Neuron (in vitro differentiated cells): Measurements from ENCODE around the gene FGF22.

Experiments
- H2AFZ ChIP-seq: one replicate; pipeline ENCODE4 v1.6.1; 2013; ENCODE audit warnings: low read depth, mild to moderate bottlenecking, inconsistent platforms, low read length, moderate library complexity
- H3K27me3 ChIP-seq: one replicate; pipeline ENCODE4 v1.6.1; 2013; ENCODE audit warnings: low read length; ENCODE audit not compliant: insufficient read depth
- H3K36me3 ChIP-seq: one replicate; pipeline ENCODE4 v1.6.1; 2013; ENCODE audit warnings: low read length; ENCODE audit not compliant: insufficient read depth
- H3K4me1 ChIP-seq: one replicate; pipeline ENCODE4 v1.6.1; 2013; ENCODE audit warnings: low read length; ENCODE audit not compliant: insufficient read depth
- H3K4me3 ChIP-seq: 2 replicates; pipeline ENCODE4 v1.5.1; 2013; ENCODE audit warnings: mild to moderate bottlenecking, low read length, moderate library complexity
- H3K9me3 ChIP-seq: one replicate; pipeline ENCODE4 v1.6.1; 2013; ENCODE audit warnings: low read length

FGF22 gene

DNA sequence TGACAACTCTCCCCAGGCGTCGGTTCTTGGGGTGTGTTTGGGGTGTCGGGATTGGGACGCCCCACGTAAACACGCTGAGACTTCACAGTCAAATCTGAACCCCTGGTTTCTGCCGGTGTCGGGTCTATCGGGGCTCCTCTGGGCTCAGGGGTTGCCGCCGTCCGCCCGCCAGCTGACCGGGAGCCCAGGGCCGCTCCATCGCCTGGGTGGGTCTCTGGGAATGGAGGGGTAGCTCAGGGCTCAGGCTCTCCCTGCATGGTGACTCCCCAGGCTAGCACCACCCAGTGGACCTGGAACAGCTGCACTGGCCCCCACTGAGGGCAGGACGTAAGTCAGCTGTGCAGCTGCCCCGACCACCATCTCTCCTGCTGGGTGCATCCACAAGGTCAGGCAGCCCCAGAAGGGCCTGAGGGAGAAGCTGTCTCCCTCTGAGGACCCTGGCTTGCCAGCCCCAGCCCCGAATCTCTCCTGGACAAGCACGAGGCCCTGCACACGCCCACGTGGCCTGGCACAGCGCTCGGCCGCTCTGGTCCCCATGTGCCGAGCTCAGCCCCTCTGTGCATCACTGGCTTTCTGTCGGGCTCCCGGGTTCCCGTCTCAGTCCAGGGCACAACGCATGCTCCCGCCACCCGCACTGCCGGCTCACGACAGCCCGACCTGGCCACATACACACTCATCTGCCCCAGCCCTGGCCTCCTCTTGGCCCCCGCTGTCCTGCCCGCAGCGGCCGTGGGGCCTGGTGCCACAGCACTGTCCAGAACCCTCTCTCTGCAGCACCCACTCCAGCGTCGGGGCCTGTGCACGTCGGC lies 17.3 kb downstream of the FGF22 start:
- Histone ChIP-seq H3K4me3 (no peak overlapping the region), H3K27me3 (no peaks in the 10 kb centered on the region)

DNA sequence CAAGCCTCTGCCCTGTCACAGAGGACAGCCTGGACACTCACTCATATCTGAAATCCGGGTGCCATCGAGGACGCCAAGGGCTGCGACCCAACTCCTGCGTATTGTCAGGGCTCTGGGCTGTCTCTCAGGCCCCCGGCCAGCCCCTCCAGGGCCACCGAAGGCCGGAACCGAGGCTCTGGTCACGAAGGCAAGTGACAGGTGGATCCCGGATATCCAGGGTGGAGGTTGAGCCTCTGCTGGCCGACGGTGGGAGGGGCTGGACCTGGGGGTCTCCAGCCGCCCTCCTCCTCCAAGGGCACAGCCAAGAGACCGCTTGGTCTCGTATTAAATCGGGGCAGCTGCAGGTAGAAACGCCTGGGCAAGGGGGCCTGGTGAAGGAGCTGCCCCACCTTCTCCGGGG lies 17.9 kb downstream of the FGF22 start:
- no peaks in the 10 kb centered on the region for H3K27me3 ChIP-seq
- peaks cover 24% of the 10 kb centered on the region for H3K36me3 ChIP-seq
- no peaks in the 10 kb centered on the region for H3K9me3 ChIP-seq
- no peak overlapping the region for H3K4me3 ChIP-seq
- H3K4me1 ChIP-seq: peaks cover 34% of the 10 kb centered on the region
- no peak overlapping the region for H2AFZ ChIP-seq

More for the DNA sequence above, 17.3 kb downstream of the FGF22 start:
- Histone ChIP-seq H2AFZ (no peak overlapping the region), H3K4me1 (peaks cover 32% of the 10 kb centered on the region), H3K36me3 (peaks cover 28% of the 10 kb centered on the region), H3K9me3 (no peaks in the 10 kb centered on the region)

DNA sequence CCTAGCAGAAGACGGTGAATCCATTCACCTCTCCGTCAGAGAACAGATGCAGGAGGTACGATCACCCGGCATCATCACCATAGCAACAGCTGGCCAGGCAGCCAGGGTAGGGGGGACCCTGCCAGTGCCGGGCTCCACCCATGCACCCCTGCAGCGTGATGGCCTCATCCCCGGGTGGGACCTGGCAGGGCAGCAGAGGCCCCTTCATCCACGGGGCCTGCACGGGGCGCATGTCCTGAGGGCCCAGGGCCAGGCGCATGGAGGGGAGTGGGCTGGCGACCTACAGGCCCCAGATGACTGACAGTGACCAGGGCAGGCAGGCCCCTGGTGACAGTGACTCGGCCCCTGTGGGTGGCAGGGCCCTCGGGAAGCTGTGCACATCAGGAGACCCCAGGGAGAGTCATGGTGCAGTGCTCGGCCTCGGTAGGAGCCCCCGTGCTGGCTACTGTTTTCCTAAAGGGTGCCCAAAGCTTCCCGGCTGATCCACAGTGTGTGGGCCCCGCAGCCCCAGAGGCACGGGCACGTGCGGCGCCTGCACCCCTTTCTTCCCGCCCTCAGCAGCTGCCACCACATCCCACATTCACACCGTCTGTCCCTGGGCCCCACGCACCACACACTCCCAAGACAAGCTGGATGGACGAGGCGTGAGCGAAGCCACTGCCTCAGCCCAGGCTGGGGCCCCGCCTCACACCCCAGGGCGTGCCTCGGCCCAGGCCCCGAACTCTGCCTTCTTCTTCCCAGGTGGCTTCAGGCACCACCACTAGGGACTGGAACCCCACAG lies 18.6 kb downstream of the FGF22 start:
- H3K4me1 ChIP-seq: peaks cover 34% of the 10 kb centered on the region
- H3K27me3 ChIP-seq: no peaks in the 10 kb centered on the region
- H3K4me3 ChIP-seq: no peak overlapping the region
- H3K9me3 ChIP-seq: no peaks in the 10 kb centered on the region
- H3K36me3 ChIP-seq: peaks cover 24% of the 10 kb centered on the region
- H2AFZ ChIP-seq: no peak overlapping the region

DNA sequence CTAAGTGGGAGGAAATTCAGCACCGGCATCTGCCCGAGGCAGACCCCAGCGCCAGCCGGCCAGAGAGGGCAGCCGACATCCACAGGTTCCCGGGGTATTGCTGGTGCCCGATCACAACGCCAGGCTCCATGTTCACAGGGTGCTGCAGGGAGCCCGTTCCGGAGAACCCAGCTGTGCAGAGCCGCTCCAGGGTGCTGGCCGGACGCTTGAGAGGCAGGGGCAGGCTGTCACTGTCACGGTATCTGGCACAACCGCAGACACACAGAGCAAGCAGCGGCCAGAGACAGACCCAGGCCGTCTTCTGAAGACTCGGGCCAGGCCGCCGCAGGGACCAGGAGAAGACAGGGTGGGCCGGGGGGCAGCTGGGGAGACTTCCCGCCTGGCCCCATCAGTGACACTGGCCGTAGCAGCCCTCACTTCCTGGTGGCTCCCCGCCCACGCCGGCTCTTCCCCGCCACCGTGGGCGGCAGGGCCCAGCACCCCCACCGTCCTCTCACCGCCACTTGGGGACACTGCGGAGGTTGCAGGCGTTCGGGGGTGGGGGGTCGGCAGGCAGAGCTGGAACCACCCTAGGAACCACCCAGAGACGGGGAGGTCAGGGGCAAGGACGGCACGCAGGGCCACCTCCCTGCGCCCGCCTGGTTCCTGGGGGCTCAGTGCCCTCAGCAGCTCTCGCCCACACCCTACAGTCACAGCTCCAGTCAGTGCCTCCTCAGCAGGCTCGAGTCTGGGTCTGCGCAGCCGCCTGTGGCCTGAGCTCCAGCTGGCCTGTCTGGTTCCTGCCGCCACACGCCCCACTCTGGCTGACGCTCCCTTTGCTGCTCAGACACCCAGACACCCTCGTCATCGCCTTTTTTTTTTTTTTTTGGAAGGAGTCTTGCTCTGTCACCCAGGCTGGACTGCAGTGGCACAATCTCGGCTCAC lies 19.5 kb downstream of the FGF22 start:
- Histone ChIP-seq H3K4me3 (no peak overlapping the region), H2AFZ (no peak overlapping the region), H3K9me3 (no peaks in the 10 kb centered on the region), H3K4me1 (peaks cover 34% of the 10 kb centered on the region), H3K36me3 (peaks cover 17% of the 10 kb centered on the region), H3K27me3 (no peaks in the 10 kb centered on the region)

DNA sequence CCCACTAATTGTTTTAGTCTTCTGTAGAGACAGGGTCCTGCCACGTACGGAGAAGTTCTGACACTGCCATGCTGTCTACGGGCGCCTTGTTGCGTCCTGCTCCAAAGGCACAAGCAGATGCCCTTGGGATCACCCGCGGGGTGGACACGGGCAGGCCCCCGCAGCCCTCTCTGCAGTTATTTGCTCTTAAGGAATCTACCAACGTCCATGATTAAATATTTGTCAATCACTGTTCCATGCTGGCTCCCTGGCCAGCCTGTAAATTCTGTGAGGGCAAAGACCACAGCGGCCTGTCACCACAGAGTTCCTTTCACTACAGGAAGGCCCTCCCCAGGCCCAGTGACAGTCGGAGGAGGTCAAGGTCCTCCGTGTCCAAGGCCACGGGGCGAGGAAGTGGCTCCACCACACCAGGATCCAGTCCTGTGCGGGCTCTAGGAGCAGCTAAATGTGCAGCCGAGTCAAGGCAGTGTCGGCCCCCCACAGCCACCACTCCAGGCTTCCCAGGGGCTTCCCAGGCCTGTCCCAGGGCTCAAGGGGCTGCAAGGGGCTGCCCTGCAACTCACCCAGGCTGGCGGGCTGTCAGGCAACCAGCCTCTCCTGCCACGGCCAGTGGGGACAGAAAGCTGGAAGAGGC lies 21.2 kb downstream of the FGF22 start:
- Histone ChIP-seq H3K27me3 (no peaks in the 10 kb centered on the region), H3K4me1 (peaks cover 34% of the 10 kb centered on the region), H2AFZ (no peak overlapping the region), H3K4me3 (peak overlapping the region; percentile 77), H3K36me3 (peaks cover 9% of the 10 kb centered on the region), H3K9me3 (no peaks in the 10 kb centered on the region)

DNA sequence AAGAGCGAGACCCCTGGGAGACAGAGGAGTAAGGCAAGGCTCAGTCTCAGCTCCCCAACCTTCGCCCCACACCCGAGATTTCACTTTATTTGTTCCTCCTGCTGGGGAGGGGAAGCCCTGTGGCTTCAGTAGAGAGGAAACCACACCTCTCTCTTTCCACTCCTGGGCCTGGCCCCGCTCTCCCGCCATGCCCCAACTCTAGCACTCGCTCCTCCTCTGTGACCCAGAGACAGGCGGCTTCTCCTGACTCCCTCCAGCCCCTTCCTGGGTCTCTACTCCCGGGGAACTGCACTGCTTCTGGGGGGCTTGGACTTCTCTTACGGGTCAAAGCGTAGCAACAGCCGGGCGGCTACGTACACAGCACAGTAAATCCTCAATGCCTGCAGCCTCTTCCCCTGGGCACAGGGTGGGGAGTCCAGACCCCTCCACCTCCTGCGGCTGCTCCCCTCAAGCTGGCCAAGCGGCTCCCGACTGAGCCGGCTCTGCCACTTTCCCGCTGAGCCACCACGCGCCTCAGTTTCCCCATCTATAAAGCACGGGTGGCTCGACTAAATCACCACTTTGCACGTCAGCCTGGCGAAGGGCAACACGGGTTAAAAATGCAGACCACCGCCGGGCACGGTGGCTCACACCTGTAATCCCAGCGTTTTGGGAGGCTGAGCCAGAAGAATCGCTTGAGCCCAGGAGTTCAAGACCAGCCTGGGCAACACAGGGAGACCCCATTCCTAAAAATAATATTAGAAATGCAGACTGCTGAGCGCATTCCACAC lies 21.9 kb downstream of the FGF22 start:
- H2AFZ ChIP-seq: no peak overlapping the region
- peaks cover under 1% of the 10 kb centered on the region for H3K9me3 ChIP-seq
- peaks cover 9% of the 10 kb centered on the region for H3K36me3 ChIP-seq
- H3K4me3 ChIP-seq: peak overlapping the region; percentile 77
- no peaks in the 10 kb centered on the region for H3K27me3 ChIP-seq
- H3K4me1 ChIP-seq: peaks cover 34% of the 10 kb centered on the region

DNA sequence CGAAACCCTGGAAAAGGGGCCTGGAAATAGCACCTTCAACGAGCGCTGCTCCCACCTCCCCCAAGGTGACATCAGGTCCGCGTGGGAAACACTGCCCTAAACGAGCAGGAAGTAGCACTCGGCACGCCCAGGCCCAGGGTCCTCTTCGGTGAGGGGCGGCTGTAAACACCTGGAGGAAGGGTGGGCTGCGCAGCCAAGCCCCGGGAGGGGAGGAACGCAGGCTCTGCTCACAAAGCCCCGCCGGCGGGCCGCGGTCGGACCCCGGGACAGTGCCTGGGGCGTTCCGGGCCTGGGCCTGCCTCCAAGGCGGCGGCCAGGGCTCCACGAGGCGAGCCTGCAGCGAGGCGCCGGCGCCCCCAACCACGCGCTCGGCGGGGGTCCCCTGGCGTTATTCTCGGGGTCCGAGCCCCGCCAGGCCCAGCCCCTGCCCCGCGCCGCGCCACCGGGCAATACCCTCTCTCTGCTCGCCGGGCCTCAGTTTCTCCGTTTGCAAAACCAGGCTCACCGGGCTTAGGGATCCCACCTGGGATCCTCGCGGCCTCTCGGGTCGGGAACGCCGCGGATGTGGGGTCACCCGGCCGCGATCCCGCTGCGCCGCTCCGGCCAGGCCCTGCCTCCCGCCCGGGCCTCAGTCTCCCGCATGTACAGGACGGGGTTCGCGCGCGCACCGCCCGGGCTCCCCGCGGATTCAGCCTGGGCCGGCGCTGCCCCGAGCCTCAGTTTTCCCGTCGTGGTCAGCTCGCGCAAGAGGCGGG lies 22.7 kb downstream of the FGF22 start:
- H3K36me3 ChIP-seq: peaks cover 4% of the 10 kb centered on the region
- H2AFZ ChIP-seq: no peak overlapping the region
- H3K4me1 ChIP-seq: peaks cover 34% of the 10 kb centered on the region

DNA sequence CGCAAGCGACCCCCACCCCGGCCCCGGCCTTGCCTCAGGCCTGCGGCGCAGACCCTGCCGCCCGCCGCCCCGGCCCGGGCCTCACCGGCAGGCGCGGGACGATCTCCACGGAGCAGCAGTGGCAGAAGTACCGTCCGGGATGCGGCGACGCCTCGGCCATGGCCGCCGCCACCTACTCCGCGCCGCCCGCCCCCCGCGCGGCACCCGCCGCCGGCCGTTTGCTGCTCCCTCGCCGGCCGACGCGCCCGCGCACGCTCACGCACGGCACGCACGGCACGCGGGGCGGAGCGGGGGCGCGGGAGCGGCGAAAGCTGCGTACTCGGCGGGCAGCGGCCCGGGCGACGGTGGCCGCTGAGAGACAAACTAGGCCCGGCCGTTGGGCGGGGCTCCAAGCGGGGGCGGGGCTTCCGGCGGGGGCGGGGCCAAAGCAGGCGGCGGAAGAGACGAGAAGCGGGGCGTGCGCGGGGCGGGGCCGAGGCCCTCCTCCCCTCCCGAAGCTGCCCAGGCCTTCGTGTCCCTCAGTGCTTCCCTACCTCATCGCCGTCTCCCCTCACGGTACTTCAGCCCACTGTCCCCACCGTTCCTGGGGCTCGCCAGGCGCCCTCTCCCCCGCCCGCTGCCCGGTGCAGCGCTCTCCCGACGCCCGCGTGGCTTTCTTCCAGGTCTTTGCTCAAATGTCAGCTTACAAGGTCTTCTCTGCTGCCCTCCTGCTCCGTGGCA lies 23.4 kb downstream of the FGF22 start, which contains the start of gene RNF126:
Gene RNF126 (minus strand): TSS at position 253 of the 720 bp plus-strand sequence. CDS start 93 bp downstream, at position 160.
- Histone ChIP-seq H3K4me3 (peak within 1 kb of the TSS; percentile 77), H3K27me3 (no peaks in the 10 kb centered on the region), H3K36me3 (peaks cover 4% of the 10 kb centered on the region), H2AFZ (peak within 1 kb of the TSS; percentile 23), H3K4me1 (peaks cover 29% of the 10 kb centered on the region), H3K9me3 (peaks cover 10% of the 10 kb centered on the region)

More for the DNA sequence above, 22.7 kb downstream of the FGF22 start:
- peak overlapping the region; percentile 77 for H3K4me3 ChIP-seq
- no peaks in the 10 kb centered on the region for H3K27me3 ChIP-seq
- H3K9me3 ChIP-seq: peaks cover 7% of the 10 kb centered on the region

DNA sequence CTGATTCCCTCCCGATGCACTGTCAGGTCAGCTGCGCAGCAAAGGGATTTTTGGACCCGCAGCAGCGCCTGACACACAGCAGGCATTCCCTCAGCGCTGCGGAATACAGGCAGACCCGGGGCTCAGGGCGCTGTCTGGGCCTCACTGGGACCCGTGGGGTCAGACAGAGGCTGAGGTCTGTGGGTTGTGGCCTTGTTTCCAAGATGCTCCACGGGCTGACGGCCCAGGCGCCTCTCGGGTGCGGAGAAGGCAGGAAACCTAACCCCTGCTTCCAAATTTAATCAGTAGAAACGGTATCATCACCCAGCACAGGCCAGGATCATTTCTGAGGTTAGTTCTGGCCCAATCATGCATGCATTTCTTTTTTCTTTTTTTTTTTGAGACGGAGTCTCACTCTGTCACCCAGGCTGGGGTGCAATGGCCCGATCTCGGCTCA lies 24.0 kb downstream of the FGF22 start:
- no peaks in the 10 kb centered on the region for H3K27me3 ChIP-seq
- H3K36me3 ChIP-seq: peaks cover 2% of the 10 kb centered on the region
- peak overlapping the region; percentile 41 for H3K4me3 ChIP-seq
- H2AFZ ChIP-seq: peak overlapping the region; percentile 23
- peaks cover 10% of the 10 kb centered on the region for H3K9me3 ChIP-seq
- peaks cover 24% of the 10 kb centered on the region for H3K4me1 ChIP-seq

DNA sequence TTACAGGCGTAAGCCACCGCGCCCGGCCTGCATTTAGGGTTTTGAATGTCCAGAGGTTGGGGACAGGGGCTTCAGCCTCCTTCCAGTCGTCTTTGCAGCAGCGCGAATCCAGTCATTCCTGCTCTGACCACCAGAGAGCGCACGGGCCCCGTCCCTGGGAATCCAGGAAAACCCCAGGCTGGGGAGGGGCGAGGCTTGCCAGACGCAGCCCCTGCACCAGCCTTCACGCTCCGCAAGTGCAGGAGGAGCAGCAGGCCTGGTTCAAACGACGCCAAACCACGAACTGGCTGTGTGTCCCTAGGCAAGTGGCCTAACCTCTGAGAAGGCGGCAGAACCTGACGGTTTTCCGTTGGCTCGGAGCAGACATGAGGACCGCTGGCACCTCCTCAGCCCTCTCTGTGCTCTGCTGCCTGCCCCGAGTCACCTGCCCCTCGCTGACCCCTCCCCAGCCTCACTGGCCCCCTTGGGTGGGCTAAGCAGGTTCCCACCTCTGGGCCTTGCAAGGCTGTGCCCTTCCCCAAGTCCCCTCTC lies 25.3 kb downstream of the FGF22 start:
- no peaks in the 10 kb centered on the region for H3K36me3 ChIP-seq
- H2AFZ ChIP-seq: no peak overlapping the region
- H3K9me3 ChIP-seq: peaks cover 14% of the 10 kb centered on the region
- H3K4me3 ChIP-seq: no peak overlapping the region
- peaks cover 21% of the 10 kb centered on the region for H3K4me1 ChIP-seq
- no peaks in the 10 kb centered on the region for H3K27me3 ChIP-seq
